GM12873 (cell line): Measurements from ENCODE around the gene FCGBP.

ENCODE experiments used
- TF ChIP-seq, protein P1 (sequence below): IDR thresholded peaks from 2 replicates; pipeline ENCODE4 v1.5.1; 2012; ENCODE audit warnings: low read depth, mild to moderate bottlenecking, moderate library complexity, low read length, control low read depth; ENCODE audit not compliant: insufficient read depth; ENCODE audit errors: missing control alignments

The FCGBP gene

DNA sequence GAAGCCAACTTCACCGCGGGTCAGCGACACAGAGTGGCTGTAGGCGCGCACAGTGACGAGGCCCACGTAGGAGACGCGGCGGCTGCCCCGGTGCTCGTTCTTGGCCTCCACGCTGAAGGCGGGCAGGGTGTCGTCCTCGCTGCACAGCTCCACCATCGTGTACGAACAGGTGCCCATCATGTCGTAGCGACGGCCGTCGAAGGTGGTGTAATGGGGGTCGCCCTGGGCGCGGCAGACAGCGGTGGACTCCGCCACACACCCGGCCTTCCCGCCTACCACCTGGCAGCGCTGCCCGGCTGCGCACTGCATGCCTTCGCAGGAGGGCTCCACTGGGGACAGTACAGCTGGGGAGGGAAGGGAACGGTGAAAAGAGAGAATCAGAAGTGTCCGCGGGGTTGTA lies 10.0 kb downstream of the FCGBP start:
- TF ChIP-seq, protein P1, sequence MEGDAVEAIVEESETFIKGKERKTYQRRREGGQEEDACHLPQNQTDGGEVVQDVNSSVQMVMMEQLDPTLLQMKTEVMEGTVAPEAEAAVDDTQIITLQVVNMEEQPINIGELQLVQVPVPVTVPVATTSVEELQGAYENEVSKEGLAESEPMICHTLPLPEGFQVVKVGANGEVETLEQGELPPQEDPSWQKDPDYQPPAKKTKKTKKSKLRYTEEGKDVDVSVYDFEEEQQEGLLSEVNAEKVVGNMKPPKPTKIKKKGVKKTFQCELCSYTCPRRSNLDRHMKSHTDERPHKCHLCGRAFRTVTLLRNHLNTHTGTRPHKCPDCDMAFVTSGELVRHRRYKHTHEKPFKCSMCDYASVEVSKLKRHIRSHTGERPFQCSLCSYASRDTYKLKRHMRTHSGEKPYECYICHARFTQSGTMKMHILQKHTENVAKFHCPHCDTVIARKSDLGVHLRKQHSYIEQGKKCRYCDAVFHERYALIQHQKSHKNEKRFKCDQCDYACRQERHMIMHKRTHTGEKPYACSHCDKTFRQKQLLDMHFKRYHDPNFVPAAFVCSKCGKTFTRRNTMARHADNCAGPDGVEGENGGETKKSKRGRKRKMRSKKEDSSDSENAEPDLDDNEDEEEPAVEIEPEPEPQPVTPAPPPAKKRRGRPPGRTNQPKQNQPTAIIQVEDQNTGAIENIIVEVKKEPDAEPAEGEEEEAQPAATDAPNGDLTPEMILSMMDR = no peak

DNA sequence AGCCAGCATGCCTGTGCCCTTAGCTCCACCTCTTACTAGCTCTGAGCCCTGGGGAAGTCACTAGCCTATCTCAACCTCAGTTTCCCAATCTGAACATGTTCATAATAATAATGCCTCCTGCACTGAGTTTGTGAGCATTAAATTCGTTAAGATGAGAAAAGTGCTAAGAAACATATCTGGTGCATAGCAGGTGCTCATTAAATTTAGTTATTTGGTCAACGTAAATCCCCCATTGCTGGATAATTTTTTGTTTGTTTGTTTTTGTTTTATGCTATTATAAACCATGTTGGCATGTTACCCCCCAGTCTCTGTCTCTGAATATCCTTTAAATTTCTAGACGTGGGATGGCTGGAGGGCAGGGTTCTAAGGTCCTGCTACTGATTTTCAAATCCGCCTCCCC lies 10.6 kb downstream of the FCGBP start:
- TF ChIP-seq, protein P1 = no peak

DNA sequence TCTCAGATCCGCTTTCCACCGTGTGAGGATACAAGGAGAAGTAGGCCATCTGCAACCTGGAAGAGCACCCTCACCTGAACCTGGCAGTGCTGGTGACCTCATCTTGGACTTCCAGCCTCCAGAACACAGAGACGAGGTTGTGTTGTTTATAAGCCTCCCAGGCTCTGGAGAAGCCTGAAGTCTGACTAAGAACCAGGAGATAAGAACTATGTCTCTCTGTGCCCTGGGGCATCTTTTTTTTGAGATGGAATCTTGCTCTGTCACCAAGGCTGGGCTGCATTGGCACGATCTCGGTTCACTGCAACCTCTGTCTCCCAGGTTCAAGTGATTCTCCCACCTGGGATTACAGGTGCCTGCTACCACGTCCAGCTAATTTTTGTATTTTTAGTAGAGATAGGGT lies 14.5 kb downstream of the FCGBP start:
- TF ChIP-seq, protein P1 = no peak

DNA sequence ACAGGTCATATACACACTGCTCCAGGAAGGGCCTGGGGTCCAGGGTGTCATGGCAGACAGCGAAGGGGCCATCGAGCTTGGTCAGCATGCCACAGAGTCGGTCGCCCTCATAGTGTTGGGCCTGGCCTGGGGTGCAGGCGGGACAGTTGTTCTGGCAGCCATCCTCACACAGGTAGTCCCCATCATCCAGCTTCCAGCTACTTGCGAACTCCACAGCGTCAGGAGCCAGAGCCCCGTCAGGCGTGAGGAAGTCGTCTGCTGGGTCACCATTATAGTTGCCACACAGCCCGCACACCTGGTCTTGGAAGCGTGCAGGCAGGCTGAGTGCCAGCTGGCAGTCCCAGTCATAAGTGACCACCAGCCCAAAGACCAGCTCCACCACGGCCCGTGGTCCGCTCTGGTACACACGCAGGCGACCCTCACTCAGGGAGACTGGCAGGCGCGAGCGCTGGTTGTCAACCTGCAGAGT lies 16.2 kb downstream of the FCGBP start:
- TF ChIP-seq, protein P1 = no peak

DNA sequence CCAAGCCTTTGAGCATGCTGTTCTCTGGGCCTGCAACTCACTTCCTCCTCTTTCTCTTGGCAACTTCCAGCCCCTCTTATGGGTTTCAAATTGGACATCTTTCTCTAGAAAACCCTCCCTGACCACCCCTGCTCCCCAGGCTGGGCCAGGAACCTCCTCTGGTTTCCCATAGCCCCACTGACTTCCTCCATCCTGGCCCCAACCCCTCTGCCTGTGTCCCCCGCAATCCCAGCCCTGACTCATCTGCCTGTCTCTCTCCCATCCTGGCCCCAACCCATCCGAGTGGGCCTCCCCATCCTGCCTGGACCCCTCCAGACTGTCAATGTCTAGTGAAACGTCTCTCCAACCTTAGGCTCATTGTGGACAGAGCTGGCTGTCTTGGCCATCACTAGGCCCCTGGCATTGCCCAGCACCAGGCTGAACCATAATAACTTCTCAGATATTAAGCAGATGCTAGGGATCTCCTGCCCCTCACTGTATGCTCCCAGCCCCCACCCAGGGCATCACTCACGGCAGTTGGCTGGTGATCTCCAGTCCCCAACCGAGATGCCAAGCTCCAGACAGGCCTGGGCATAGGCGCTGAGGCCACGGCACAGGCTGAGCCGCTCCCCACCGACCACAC lies 16.8 kb downstream of the FCGBP start:
- TF ChIP-seq, protein P1 = no peak

DNA sequence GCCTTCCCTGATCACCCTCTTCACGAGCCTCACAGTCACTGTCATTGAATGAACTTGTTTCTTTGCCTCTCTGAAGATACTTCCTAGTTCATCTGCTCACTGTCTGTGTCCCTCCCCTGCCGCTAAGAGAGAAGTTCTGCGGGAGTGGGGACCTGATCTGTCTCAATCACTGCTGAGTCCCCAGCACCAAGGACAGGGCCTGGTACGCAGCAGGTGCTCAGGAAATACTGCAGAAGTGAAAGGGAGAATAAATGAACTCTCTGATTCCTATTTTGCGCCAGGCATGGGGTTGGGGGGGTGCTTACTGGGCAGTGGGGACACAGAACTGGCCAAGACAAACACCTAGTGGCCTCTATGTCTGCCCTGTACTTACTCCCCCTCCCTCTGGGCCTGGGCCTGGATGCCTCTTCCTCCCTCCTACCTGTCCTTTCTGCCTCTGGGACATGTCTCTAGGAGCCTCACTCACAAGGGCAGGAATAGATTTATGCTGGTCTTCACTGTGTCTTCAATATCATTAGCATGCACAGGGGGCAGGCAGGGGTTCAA lies 17.5 kb downstream of the FCGBP start:
- TF ChIP-seq, protein P1 = no peak

DNA sequence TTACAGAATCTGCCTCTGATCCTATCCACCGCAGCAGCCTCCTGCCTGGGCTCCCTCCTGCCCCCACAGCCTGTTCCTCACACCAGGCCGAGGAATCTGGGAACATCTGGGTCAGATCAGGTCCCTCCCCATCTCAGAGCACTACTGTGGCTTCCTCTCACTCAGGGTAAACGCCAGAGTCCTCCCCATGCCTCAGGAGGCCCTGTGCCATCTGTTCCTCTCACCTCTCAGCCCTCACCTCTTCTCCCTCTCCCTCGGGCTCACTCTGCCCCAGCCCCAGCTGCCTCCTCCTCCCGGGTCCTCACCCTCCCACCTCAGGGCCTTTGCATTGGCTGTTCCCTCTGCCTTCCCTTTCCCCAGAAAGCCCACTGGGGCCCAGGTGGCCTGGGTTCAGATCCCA lies 18.2 kb downstream of the FCGBP start:
- TF ChIP-seq, protein P1 = no peak

DNA sequence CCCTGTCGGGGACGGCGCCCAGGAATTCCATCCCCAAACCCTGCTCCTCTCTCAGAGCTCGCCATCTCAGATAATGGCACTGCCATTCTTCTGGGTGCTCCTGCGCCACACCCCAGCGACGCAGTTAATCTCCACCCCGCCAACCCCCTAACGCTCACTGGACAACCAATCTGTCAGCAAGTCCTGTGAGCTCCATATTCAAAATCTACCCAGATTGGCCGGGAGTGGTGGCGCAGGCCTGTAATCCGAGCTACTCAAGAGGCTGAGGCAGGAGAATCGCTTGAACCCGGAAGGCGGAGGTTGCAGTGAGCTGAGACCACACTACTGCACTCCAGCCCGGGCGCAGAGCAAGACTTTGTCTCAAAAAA lies 18.6 kb downstream of the FCGBP start:
- TF ChIP-seq, protein P1 = no peak
